Ascending aorta (tissue), 2 donors: Measurements from ENCODE around the gene MSI2. TPM values are rescaled to one million over a fixed set of nuclear protein-coding genes. Genes with fewer than 3 reads are reported as not detected.

ENCODE experiments used
- DNase-seq, 2 donors: peaks; one replicate each; pipeline ENCODE4 v3.0.0-alpha.2; 2019; ENCODE audit warnings: low spot score in 2 of 2
- H3K27ac ChIP-seq, 2 donors: fragments of 200-600 bp; sonication (generic); one replicate each; pipeline ENCODE4 v1.5.1; 2016 to 2017; ENCODE audit warnings: mild to moderate bottlenecking in 1 of 2
- H3K27me3 ChIP-seq: fragments of 200-600 bp; sonication (generic); one replicate; pipeline ENCODE4 v1.5.1; 2017
- H3K36me3 ChIP-seq, 2 donors: fragments of 200-600 bp; sonication (generic); one replicate each; pipeline ENCODE4 v1.5.1; 2016
- H3K4me1 ChIP-seq, 2 donors: fragments of 200-600 bp; sonication (generic); one replicate each; pipeline ENCODE4 v1.5.1; 2016 to 2017; ENCODE audit warnings: mild to moderate bottlenecking in 1 of 2
- H3K4me3 ChIP-seq, 2 donors: fragments of 200-600 bp; sonication (generic); one replicate each; pipeline ENCODE4 v1.5.1; 2016 to 2017; ENCODE audit warnings: mild to moderate bottlenecking in 1 of 2
- H3K9me3 ChIP-seq, 2 donors: fragments of 200-600 bp; sonication (generic); one replicate each; pipeline ENCODE4 v1.5.1; 2016
- intact Hi-C: fragments of 100-400 bp; cut with DNase I; formaldehyde crosslinking; loops from one replicate; pipeline ENCODE4 v1.15.1; 2023
- total RNA-seq: library from RNA; depleted of rRNA; stranded (reverse); fragments of >200 nt; gene quantifications from one replicate; pipeline ENCODE4 v1.1.0, GENCODE V29; 2016
- TF ChIP-seq, protein P1 (sequence below), 3 experiments: fragments of 200-600 bp in 2 of 3; fragments of 450-650 bp in 1 of 3; sonication (generic) in 2 of 3; IDR thresholded peaks; one replicate each; pipeline ENCODE4 v1.5.1; 2016 to 2019; ENCODE audit warnings: antibody characterized with exemption in 3 of 3, mild to moderate bottlenecking in 1 of 3, moderate library complexity in 1 of 3

Gene MSI2
- total RNA-seq, 1 donor from 2014 or later, result 11.7 TPM

- Histone ChIP-seq H3K36me3 (no peaks in the 10 kb centered on the region), H3K4me1 (no peaks in the 10 kb centered on the region), H3K27me3 (no peaks in the 10 kb centered on the region), H3K4me3 (no peak overlapping the region), H3K9me3 (no peaks in the 10 kb centered on the region), H3K27ac (no peak overlapping the region)
- intact Hi-C loops, result no loop called here
- DNase-seq, result no peak
- TF ChIP-seq, protein P1, sequence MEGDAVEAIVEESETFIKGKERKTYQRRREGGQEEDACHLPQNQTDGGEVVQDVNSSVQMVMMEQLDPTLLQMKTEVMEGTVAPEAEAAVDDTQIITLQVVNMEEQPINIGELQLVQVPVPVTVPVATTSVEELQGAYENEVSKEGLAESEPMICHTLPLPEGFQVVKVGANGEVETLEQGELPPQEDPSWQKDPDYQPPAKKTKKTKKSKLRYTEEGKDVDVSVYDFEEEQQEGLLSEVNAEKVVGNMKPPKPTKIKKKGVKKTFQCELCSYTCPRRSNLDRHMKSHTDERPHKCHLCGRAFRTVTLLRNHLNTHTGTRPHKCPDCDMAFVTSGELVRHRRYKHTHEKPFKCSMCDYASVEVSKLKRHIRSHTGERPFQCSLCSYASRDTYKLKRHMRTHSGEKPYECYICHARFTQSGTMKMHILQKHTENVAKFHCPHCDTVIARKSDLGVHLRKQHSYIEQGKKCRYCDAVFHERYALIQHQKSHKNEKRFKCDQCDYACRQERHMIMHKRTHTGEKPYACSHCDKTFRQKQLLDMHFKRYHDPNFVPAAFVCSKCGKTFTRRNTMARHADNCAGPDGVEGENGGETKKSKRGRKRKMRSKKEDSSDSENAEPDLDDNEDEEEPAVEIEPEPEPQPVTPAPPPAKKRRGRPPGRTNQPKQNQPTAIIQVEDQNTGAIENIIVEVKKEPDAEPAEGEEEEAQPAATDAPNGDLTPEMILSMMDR (IDR thresholded peaks at IDR 0.05), result no peak
Measured at GRCh38 chr17:57612202-57613071, 356.1 kb downstream of the MSI2 start.

- H3K4me3 ChIP-seq, result no peak overlapping the region
- TF ChIP-seq, protein P1 (IDR thresholded peaks at IDR 0.05), result no peak
- H3K27ac ChIP-seq, result no peak overlapping the region
- no peaks in the 10 kb centered on the region for H3K9me3 ChIP-seq
- H3K4me1 ChIP-seq, result no peaks in the 10 kb centered on the region
- intact Hi-C loops, result no loop called here
- H3K27me3 ChIP-seq, result no peaks in the 10 kb centered on the region
- DNase-seq, result no peak
- H3K36me3 ChIP-seq, result peaks cover 0 to 3% of the 10 kb centered on the region in 2 donors
Measured at GRCh38 chr17:57614742-57615141, 358.4 kb downstream of the MSI2 start.

DNA sequence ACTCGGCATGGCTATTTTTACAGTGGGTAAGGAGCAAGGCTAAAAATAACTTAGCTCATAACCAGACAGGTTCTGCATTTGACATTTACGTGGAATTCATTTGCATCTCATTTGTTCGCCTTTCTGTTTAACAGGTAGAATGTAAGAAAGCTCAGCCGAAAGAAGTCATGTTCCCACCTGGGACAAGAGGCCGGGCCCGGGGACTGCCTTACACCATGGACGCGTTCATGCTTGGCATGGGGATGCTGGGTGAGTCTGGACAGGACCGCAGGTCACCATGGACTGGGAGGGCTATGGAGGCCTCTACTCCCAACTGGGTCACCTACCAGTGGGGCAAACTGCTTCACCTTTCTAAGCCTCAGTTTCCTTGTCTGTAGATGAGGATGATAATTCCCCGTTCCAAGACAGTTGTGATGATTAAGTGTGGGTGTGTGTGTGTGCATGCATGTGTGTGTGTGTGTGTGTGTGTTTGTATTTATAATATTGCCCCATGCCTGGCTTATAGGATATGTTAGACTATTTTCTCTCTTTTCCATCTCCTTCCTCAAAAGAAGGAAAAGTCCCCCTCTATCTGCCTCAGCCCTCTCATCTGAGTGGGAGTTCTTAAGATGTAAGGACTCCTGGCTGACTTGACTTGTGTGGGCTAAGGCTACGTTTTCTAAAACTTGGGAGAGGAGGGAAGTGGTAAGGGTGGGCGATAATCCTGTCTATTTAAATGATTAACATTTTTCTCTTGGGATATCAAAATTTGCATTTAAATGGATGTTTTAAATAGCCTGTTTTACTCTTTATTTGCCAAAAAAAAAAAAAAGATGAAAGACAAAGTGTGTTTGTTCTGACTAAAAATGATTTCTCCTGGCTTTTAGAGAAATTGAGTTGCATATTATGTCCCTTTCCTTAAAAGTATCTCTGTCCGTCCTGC, 359.8 kb downstream of the MSI2 start:
- Histone ChIP-seq H3K27ac (no peak overlapping the region), H3K4me1 (no peaks in the 10 kb centered on the region), H3K9me3 (no peaks in the 10 kb centered on the region), H3K4me3 (no peak overlapping the region), H3K36me3 (peaks cover 0 to 3% of the 10 kb centered on the region in 2 donors), H3K27me3 (no peaks in the 10 kb centered on the region)
- intact Hi-C loops, result no loop called here
- no peak for DNase-seq
- TF ChIP-seq, protein P1 (IDR thresholded peaks at IDR 0.05), result no peak

DNA sequence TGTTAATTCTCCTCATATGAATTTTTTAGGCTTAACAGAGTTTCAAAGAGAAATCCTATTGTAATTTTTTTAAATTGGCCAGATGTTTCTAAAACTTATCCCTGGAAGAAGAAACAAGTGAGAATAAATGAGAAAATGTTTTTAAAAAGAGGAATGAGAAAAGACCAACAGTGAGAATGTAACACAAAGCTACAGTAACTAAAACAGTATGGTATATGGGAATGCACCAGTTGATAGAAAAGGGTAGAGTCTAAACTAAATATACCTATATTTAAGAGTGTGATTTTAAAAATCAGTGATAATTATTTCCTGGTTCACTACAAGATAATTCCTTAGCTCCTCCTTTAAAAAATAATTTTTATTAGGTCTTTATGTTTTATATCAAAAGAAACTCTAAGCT, 360.9 kb downstream of the MSI2 start:
- no peaks in the 10 kb centered on the region for H3K27me3 ChIP-seq
- H3K27ac ChIP-seq, result no peak overlapping the region
- no peaks in the 10 kb centered on the region for H3K4me1 ChIP-seq
- peaks cover 0 to 3% of the 10 kb centered on the region in 2 donors for H3K36me3 ChIP-seq
- TF ChIP-seq, protein P1 (IDR thresholded peaks at IDR 0.05), result no peak
- DNase-seq, result no peak
- H3K9me3 ChIP-seq, result no peaks in the 10 kb centered on the region
- intact Hi-C loops, result no loop called here
- no peak overlapping the region for H3K4me3 ChIP-seq

GRCh38 chr17:57619061-57619937, 363.0 kb downstream of the MSI2 start:
- TF ChIP-seq, protein P1 (IDR thresholded peaks at IDR 0.05), result no peak
- H3K27me3 ChIP-seq, result no peaks in the 10 kb centered on the region
- no peaks in the 10 kb centered on the region for H3K9me3 ChIP-seq
- peaks cover 0 to 3% of the 10 kb centered on the region in 2 donors for H3K36me3 ChIP-seq
- no peak overlapping the region for H3K27ac ChIP-seq
- H3K4me1 ChIP-seq, result no peaks in the 10 kb centered on the region
- intact Hi-C loops, result no loop called here
- no peak overlapping the region for H3K4me3 ChIP-seq
- DNase-seq, result no peak
